IMR-90 (cell line): ENCODE measurements around the gene ZEB2. TPM values are rescaled to one million over a fixed set of nuclear protein-coding genes. Genes with fewer than 3 reads are reported as not detected.

Experiments
- ATAC-seq: fragments of 200-7000 bp; cut with Tn5 transposase; 2 replicates; pipeline ENCODE4 v1.9.1; 2020; ENCODE audit warnings: low read depth, mild to moderate bottlenecking, moderate library complexity
- BruUV-seq: library from RNA; stranded (reverse); fragments of 400-500 nt; replicated peaks from 2 replicates; lab custom pipeline; 2021; lab: Mats Ljungman, UMichigan
- CTCF ChIA-PET: fragments of 300-600 bp; formaldehyde crosslinking; extraction: SDS; loops from one replicate; lab custom pipeline; 2021; ENCODE audit warnings: antibody characterized with exemption; lab: Yijun Ruan, JAX
- POLR2A ChIA-PET: fragments of 300-600 bp; sonication (Branson Sonifier 250); formaldehyde crosslinking; loops from one replicate; lab custom pipeline; 2022; ENCODE audit warnings: antibody characterized with exemption; ENCODE audit not compliant: unreplicated experiment; lab: Charles Lee
- DNase-seq: peaks from one replicate; pipeline ENCODE4 v3.0.0; 2013
- H2AFZ ChIP-seq: replicated peaks from 2 replicates; pipeline ENCODE3; 2013; ENCODE audit warnings: low read length, mild to moderate bottlenecking; ENCODE audit not compliant: poor library complexity
- H2AK5ac ChIP-seq: 2 replicates; pipeline ENCODE4 v1.6.1; 2013; ENCODE audit warnings: low read depth, low read length, inconsistent platforms
- H2AK9ac ChIP-seq: replicated peaks from 2 replicates; pipeline ENCODE3; 2013; ENCODE audit warnings: mild to moderate bottlenecking, low read depth, low read length, moderate library complexity; ENCODE audit not compliant: poor library complexity
- H2BK120ac ChIP-seq: 2 replicates; pipeline ENCODE4 v1.6.1; 2013; ENCODE audit warnings: low read depth, low read length, inconsistent platforms
- H2BK15ac ChIP-seq: 3 replicates; pipeline ENCODE4 v1.6.1; 2013; ENCODE audit warnings: low read depth, low read length, inconsistent platforms
- H2BK20ac ChIP-seq: 2 replicates; pipeline ENCODE4 v1.6.1; 2013; ENCODE audit warnings: low read depth, mild to moderate bottlenecking, inconsistent platforms, low read length, moderate library complexity
- H2BK5ac ChIP-seq: 2 replicates; pipeline ENCODE4 v1.6.1; 2013; ENCODE audit warnings: mild to moderate bottlenecking, low read depth, low read length, inconsistent platforms; ENCODE audit not compliant: poor library complexity, severe bottlenecking
- H3K14ac ChIP-seq: replicated peaks from 2 replicates; pipeline ENCODE4 v1.6.1; 2013; ENCODE audit warnings: low read depth, low read length, inconsistent platforms
- H3K18ac ChIP-seq: 2 replicates; pipeline ENCODE4 v1.6.1; 2013; ENCODE audit warnings: low read depth, low read length, control low read depth
- H3K23ac ChIP-seq: 2 replicates; pipeline ENCODE4 v1.6.1; 2013; ENCODE audit warnings: low read depth, low read length, inconsistent platforms
- H3K27ac ChIP-seq: 2 replicates; pipeline ENCODE4 v1.5.1; 2013; ENCODE audit warnings: mild to moderate bottlenecking, control low read depth, low read length; ENCODE audit not compliant: insufficient read depth
- H3K27me3 ChIP-seq: 2 replicates; pipeline ENCODE4 v1.6.1; 2013; ENCODE audit warnings: low read length; ENCODE audit not compliant: control insufficient read depth, insufficient read depth
- H3K36me3 ChIP-seq: 2 replicates; pipeline ENCODE4 v1.6.1; 2013; ENCODE audit warnings: low read length, mixed read lengths; ENCODE audit not compliant: control insufficient read depth, insufficient read depth
- H3K4ac ChIP-seq: 2 replicates; pipeline ENCODE4 v1.6.1; 2013; ENCODE audit warnings: low read depth, low read length, inconsistent platforms
- H3K4me1 ChIP-seq: 2 replicates; pipeline ENCODE4 v1.6.1; 2013; ENCODE audit warnings: low read length, mixed read lengths; ENCODE audit not compliant: control insufficient read depth, insufficient read depth
- H3K4me2 ChIP-seq: 2 replicates; pipeline ENCODE4 v1.6.1; 2013; ENCODE audit warnings: low read depth, mild to moderate bottlenecking, control low read depth, low read length, moderate library complexity
- H3K4me3 ChIP-seq: 2 replicates; pipeline ENCODE4 v1.5.1; 2013; ENCODE audit warnings: low read depth, mild to moderate bottlenecking, control low read depth, low read length, moderate library complexity; ENCODE audit not compliant: insufficient read depth
- H3K56ac ChIP-seq: 2 replicates; pipeline ENCODE4 v1.6.1; 2013; ENCODE audit warnings: low read length, inconsistent platforms; ENCODE audit not compliant: insufficient read depth; ENCODE audit errors: extremely low read depth
- H3K79me1 ChIP-seq, 2 experiments: 2 replicates each; pipeline ENCODE4 v1.6.1; 2013; ENCODE audit warnings: low read length in 2 of 2, inconsistent platforms in 1 of 2, low read depth in 1 of 2
- H3K9ac ChIP-seq: 2 replicates; pipeline ENCODE4 v1.6.1; 2013; ENCODE audit warnings: low read depth, low read length, control low read depth
- H3K9me1 ChIP-seq: 2 replicates; pipeline ENCODE4 v1.6.1; 2013; ENCODE audit warnings: low read length, inconsistent platforms; ENCODE audit not compliant: insufficient read depth
- H3K9me3 ChIP-seq: 2 replicates; pipeline ENCODE4 v1.6.1; 2013; ENCODE audit warnings: low read length; ENCODE audit not compliant: control insufficient read depth, insufficient read depth
- H4K20me1 ChIP-seq: 2 replicates; pipeline ENCODE4 v1.6.1; 2013; ENCODE audit warnings: low read length, inconsistent platforms; ENCODE audit not compliant: insufficient read depth
- H4K5ac ChIP-seq: 2 replicates; pipeline ENCODE4 v1.6.1; 2013; ENCODE audit warnings: mild to moderate bottlenecking, low read depth, low read length, control low read depth
- H4K8ac ChIP-seq, 2 experiments: 2 replicates each; pipeline ENCODE4 v1.6.1; 2013; ENCODE audit warnings: low read depth in 2 of 2, low read length in 2 of 2, control low read depth in 1 of 2, inconsistent platforms in 1 of 2
- H4K91ac ChIP-seq: 2 replicates; pipeline ENCODE4 v1.6.1; 2013; ENCODE audit warnings: low read depth, low read length, inconsistent platforms; ENCODE audit not compliant: insufficient read depth
- CEBPB ChIP-seq: IDR thresholded peaks from 2 replicates; pipeline ENCODE4 v1.6.1; 2012; ENCODE audit warnings: low read depth, low read length, improper control_type of control experiment
- FOS ChIP-seq: fragments of 150-350 bp; IDR thresholded peaks from 2 replicates; pipeline ENCODE4 v1.6.1; 2016; ENCODE audit warnings: low read depth, low read length
- MXI1 ChIP-seq: IDR thresholded peaks from 2 replicates; pipeline ENCODE4 v1.6.1; 2012; ENCODE audit warnings: low read depth, mild to moderate bottlenecking, low read length, moderate library complexity, borderline replicate concordance
- dilution Hi-C: fragments of 300-500 bp; cut with HindIII; formaldehyde crosslinking; loops from one replicate; pipeline ENCODE4 v1.14.3; 2018; ENCODE audit warnings: low sequenced_read_pairs; ENCODE audit not compliant: unreplicated experiment
- in situ Hi-C: fragments of 300-500 bp; cut with MboI; formaldehyde crosslinking; loops from 3 replicates; pipeline ENCODE4 v1.14.3; 2019; ENCODE audit warnings: low sequenced_read_pairs, inconsistent platforms, mixed read lengths
- intact Hi-C: fragments of 100-400 bp; cut with micrococcal nuclease; formaldehyde crosslinking; loops from 2 replicates; pipeline ENCODE4 v1.10.0; 2022
- polyA plus RNA-seq, 3 experiments: library from polyadenylated mRNA; depleted of rRNA; stranded (reverse); fragments of >200 nt; gene quantifications; 2 replicates each; pipeline ENCODE4 v1.2.3, GENCODE V29; 2012; ENCODE audit warnings: low replicate concordance in 1 of 3
- total RNA-seq: library from RNA; depleted of rRNA; stranded (reverse); fragments of >200 nt; gene quantifications from 2 replicates; pipeline ENCODE4 v1.2.3, GENCODE V29; 2012

ZEB2 gene
- total and polyA plus RNA-seq, 2 of the 4 experiments (the other 2 are of a cell fraction) = 22.4 to 50.9 TPM

- Histone ChIP-seq H3K14ac (no peak overlapping the region), H3K4me3 (no peak overlapping the region), H3K4me2 (no peak overlapping the region), H3K9me3 (no peaks in the 10 kb centered on the region), H3K27me3 (no peaks in the 10 kb centered on the region), H2AK5ac (no peak overlapping the region), H3K4me1 (peaks cover 8% of the 10 kb centered on the region), H3K79me1 (peaks cover 23% of the 10 kb centered on the region in 2 experiments; a peak in 2 of 4 replicates), H3K23ac (no peak overlapping the region), H4K8ac (no peak overlapping the region), H2BK120ac (no peak overlapping the region), H2BK15ac (no peak overlapping the region), H3K9ac (no peak overlapping the region), H2AFZ (no peak overlapping the region), H2AK9ac (no peak overlapping the region), H3K4ac (no peak overlapping the region), H3K18ac (no peak overlapping the region), H3K27ac (no peak overlapping the region), H2BK20ac (no peak overlapping the region), H2BK5ac (no peak overlapping the region), H3K36me3 (peaks cover 12% of the 10 kb centered on the region), H3K9me1 (peaks cover 6% of the 10 kb centered on the region), H4K5ac (no peak overlapping the region), H4K91ac (no peak overlapping the region), H4K20me1 (no peaks in the 10 kb centered on the region), H3K56ac (no peak overlapping the region)
- in situ Hi-C loops (no loop called here), dilution Hi-C loops (no loop called here), intact Hi-C loops (no loop called here)
- no TSS peak for BruUV-seq
- ChIA-PET CTCF (interaction anchor here (0.6 kb wide), 1 partner anchor 834 kb away, joined by 3 read pairs; no protein-coding TSS in a partner anchor), POLR2A (no interaction called here)
- no peak for ATAC-seq
- no peak for DNase-seq
- 0 out of 2 replicates have a peak, but pooled peaks have one; percentile 38 for TF ChIP-seq CEBPB
- TF ChIP-seq FOS = no peak
- no peak for TF ChIP-seq MXI1
These were observed 110.7 kb downstream of the ZEB2 start for GRCh38 chr2:144409241-144409640.
